HepG2 (cell line): ENCODE results near the gene CDC42EP5. TPM values are rescaled to one million over a fixed set of nuclear protein-coding genes. Genes with fewer than 3 reads are reported as not detected.

ENCODE experiments used
- AFF4 ChIP-seq: sonication (generic); formaldehyde crosslinking; IDR thresholded peaks from 2 replicates; pipeline ENCODE4 v1.4.0; 2020; ENCODE audit warnings: missing genetic modification reagents
- ATRX ChIP-seq: sonication (generic); formaldehyde crosslinking; IDR thresholded peaks from 2 replicates; pipeline ENCODE4 v1.4.0; 2020; ENCODE audit warnings: missing genetic modification reagents, borderline replicate concordance
- CHD4 ChIP-seq: fragments of 200-600 bp; sonication (generic); IDR thresholded peaks from 2 replicates; pipeline ENCODE4 v1.7.0; 2017; ENCODE audit warnings: mild to moderate bottlenecking, low read length, borderline replicate concordance
- GFI1 ChIP-seq: sonication (generic); formaldehyde crosslinking; IDR thresholded peaks from 2 replicates; pipeline ENCODE4 v1.5.0; 2020; ENCODE audit warnings: missing genetic modification reagents, mild to moderate bottlenecking, borderline replicate concordance
- HDAC1 ChIP-seq: sonication (generic); formaldehyde crosslinking; IDR thresholded peaks from 2 replicates; pipeline ENCODE4 v1.5.1; 2020; ENCODE audit warnings: mild to moderate bottlenecking, missing genetic modification reagents
- HOXA5 ChIP-seq: sonication (generic); formaldehyde crosslinking; IDR thresholded peaks from 2 replicates; pipeline ENCODE4 v1.4.0; 2020; ENCODE audit warnings: missing genetic modification reagents
- JARID2 ChIP-seq: sonication (generic); formaldehyde crosslinking; IDR thresholded peaks from 2 replicates; pipeline ENCODE4 v1.8.1; 2023; ENCODE audit warnings: missing genetic modification reagents, inconsistent platforms; ENCODE audit not compliant: insufficient replicate concordance
- MTA1 ChIP-seq: sonication (generic); formaldehyde crosslinking; IDR thresholded peaks from 2 replicates; pipeline ENCODE4 v1.4.0; 2020; ENCODE audit warnings: missing genetic modification reagents, mild to moderate bottlenecking, borderline replicate concordance
- NCOA5 ChIP-seq: sonication (generic); formaldehyde crosslinking; IDR thresholded peaks from 2 replicates; pipeline ENCODE4 v1.4.0; 2020; ENCODE audit warnings: missing genetic modification reagents
- NFKB2 ChIP-seq: sonication (generic); formaldehyde crosslinking; IDR thresholded peaks from 2 replicates; pipeline ENCODE4 v1.4.0; 2020; ENCODE audit warnings: missing genetic modification reagents, borderline replicate concordance
- NONO ChIP-seq, 2 experiments: fragments of 450-650 bp in 1 of 2; sonication (generic) in 1 of 2; formaldehyde crosslinking in 1 of 2; IDR thresholded peaks in 1 of 2; conservative IDR thresholded peaks in 1 of 2; 2 replicates each; pipeline versions ENCODE4 v1.6.1 to v1.8.0; 2017 to 2022; ENCODE audit warnings: mild to moderate bottlenecking in 1 of 2, missing genetic modification reagents in 1 of 2, moderate library complexity in 1 of 2
- POLR2A ChIP-seq, 2 experiments: IDR thresholded peaks; 2 replicates each; pipeline ENCODE4 v1.6.1; 2011; ENCODE audit warnings: low read depth in 2 of 2, low read length in 2 of 2, mild to moderate bottlenecking in 1 of 2, moderate library complexity in 1 of 2; ENCODE audit not compliant: insufficient read depth in 1 of 2
- PREB ChIP-seq: sonication (generic); formaldehyde crosslinking; IDR thresholded peaks from 2 replicates; pipeline ENCODE4 v1.4.0; 2020; ENCODE audit warnings: missing genetic modification reagents
- SMARCC2 ChIP-seq: fragments of 450-650 bp; IDR thresholded peaks from 2 replicates; pipeline ENCODE4 v1.6.1; 2017; ENCODE audit warnings: antibody characterized with exemption, mild to moderate bottlenecking
- SPEN ChIP-seq: sonication (generic); formaldehyde crosslinking; IDR thresholded peaks from 2 replicates; pipeline ENCODE4 v1.5.1; 2020; ENCODE audit warnings: low read depth, mild to moderate bottlenecking, missing genetic modification reagents
- SRSF9 ChIP-seq: fragments of 200-400 bp; formaldehyde crosslinking; IDR thresholded peaks from 2 replicates; pipeline ENCODE4 v1.6.1; 2018; ENCODE audit warnings: borderline replicate concordance, mild to moderate bottlenecking, low read depth, low read length; ENCODE audit not compliant: insufficient read depth, poor library complexity, severe bottlenecking
- STAT6 ChIP-seq: sonication (generic); formaldehyde crosslinking; IDR thresholded peaks from 2 replicates; pipeline ENCODE4 v1.4.0; 2020; ENCODE audit warnings: missing genetic modification reagents, mild to moderate bottlenecking, borderline replicate concordance
- ZGPAT ChIP-seq: IDR thresholded peaks from 2 replicates; pipeline ENCODE4 v1.6.1; 2016; ENCODE audit warnings: mild to moderate bottlenecking
- polyA plus RNA-seq, 8 experiments: library from polyadenylated mRNA; depleted of rRNA in 3 of 8; stranded (reverse) in 7 of 8; unstranded in 1 of 8; fragments of >200 nt; fragmentation: Illumina TruSeq in 4 of 8; extraction: Trizol in 4 of 8; gene quantifications; 2 replicates each; pipeline versions ENCODE4 v1.2.1 to v1.2.3, GENCODE V29; 2011 to 2016; ENCODE audit warnings: low read depth in 4 of 8, missing spikeins in 1 of 8, mixed read lengths in 1 of 8; ENCODE audit not compliant: insufficient read depth in 1 of 8
- total RNA-seq, 5 experiments: library from RNA; depleted of rRNA; stranded (reverse); fragments of >200 nt; fragmentation: Illumina TruSeq; extraction: Trizol; gene quantifications; 2 replicates each; pipeline ENCODE4 v1.2.3, GENCODE V29; 2016; ENCODE audit warnings: low read depth in 1 of 5

CDC42EP5 gene
- total and polyA plus RNA-seq, 2 of the 13 experiments (the other 11 are each of a cell fraction or from before 2014, with no cell fraction given): 0.41 to 1.6 TPM

- no peak for TF ChIP-seq NFKB2
- no peak for TF ChIP-seq ZGPAT
- TF ChIP-seq AFF4 (CRISPR knock-in tag): no peak
- no peak for TF ChIP-seq POLR2A (IDR thresholded peaks at IDR 0.05; ENCODE audit: insufficient read depth in 1 of 2, low read depth in 2 of 2, low read length in 2 of 2)
- TF ChIP-seq HDAC1 (CRISPR knock-in tag): no peak
- TF ChIP-seq NCOA5: no peak
- TF ChIP-seq HOXA5: peak; percentile 79; the same call in 1 of the 2 replicates
- TF ChIP-seq NONO (IDR thresholded peaks at IDR 0.05): no peak
- no peak for TF ChIP-seq NONO (CRISPR knock-in tag; conservative IDR thresholded peaks at IDR 0.05)
- TF ChIP-seq SPEN (CRISPR knock-in tag): no peak
- no peak for TF ChIP-seq SMARCC2
- no peak for TF ChIP-seq STAT6
- no peak for TF ChIP-seq CHD4
- no peak for TF ChIP-seq PREB
- no peak for TF ChIP-seq MTA1
- no peak for TF ChIP-seq SRSF9
- TF ChIP-seq JARID2 (CRISPR knock-in tag): no peak
- TF ChIP-seq GFI1 (CRISPR knock-in tag): no peak
- no peak for TF ChIP-seq ATRX (CRISPR knock-in tag)
Observed at GRCh38 chr19:54517483-54517882, 44.4 kb upstream of the CDC42EP5 start (continued).
